Mammary epithelial cell (primary cell): ENCODE measurements around the gene NFKBIE.

Experiments used
- CTCF ChIP-seq, 2 donors: IDR thresholded peaks in 1 of 2; conservative IDR thresholded peaks in 1 of 2; 2 replicates each; pipeline ENCODE4 v1.5.1; 2011 to 2012; ENCODE audit warnings: inconsistent platforms in 2 of 2, low read length in 2 of 2, mild to moderate bottlenecking in 2 of 2, control low read depth in 1 of 2, low read depth in 1 of 2; ENCODE audit not compliant: insufficient read depth in 1 of 2; ENCODE audit errors: extremely low read depth in 1 of 2
- EZH2 ChIP-seq: IDR thresholded peaks from 2 replicates; pipeline ENCODE4 v1.6.1; 2012; ENCODE audit warnings: low read length, inconsistent platforms, borderline replicate concordance

- TF ChIP-seq CTCF (conservative IDR thresholded peaks at IDR 0.05 in 1 of 2, IDR thresholded peaks at IDR 0.05 in 1 of 2; ENCODE audit: extremely low read depth in 1 of 2, insufficient read depth in 1 of 2, low read depth in 1 of 2, low read length in 2 of 2) (no peak), EZH2 (no peak)
Observed at GRCh38 chr6:44219053-44219814, 46.1 kb downstream of the NFKBIE start.
